Measurements from ENCODE around the gene TTC31. TPM values are rescaled to one million over a fixed set of nuclear protein-coding genes. Genes with fewer than 3 reads are reported as not detected.
A peak's percentile ranks its signal among the peaks of the same experiment; 100 is the strongest.

TTC31 gene
- total RNA-seq, 3 donors from 2014 or later = 27.2 to 34.1 (median 30.9) TPM

DNA sequence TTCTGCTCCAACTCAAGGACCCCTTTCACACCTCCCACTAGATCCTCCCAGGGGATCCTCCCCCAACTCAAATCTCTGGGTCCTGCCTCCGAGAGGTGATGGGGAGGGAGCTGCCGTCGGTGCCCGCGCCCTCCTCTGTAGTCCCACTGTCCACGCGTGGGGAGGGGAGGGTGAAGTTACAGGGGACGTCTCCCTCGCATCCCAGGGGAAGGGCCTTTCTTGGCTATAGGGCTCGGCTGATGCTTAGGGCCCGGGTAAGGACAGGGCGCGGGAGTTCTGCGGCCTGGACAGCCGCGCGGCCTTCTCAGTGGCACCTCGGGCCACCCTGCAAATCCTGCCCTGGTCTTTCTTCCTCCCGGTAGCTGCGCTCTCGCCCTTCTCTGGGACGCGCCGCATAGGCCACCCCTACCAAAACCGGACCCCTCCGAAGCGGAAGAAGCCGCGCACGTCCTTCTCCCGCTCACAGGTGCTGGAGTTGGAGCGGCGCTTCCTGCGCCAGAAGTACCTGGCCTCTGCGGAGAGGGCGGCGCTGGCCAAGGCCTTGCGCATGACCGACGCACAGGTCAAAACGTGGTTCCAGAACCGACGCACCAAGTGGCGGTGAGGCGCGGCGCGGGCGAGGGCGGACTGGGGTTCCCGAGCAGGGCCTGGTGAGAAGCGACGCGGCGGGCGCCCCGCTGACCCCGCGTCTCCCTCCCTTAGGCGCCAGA lies 32.5 kb downstream of the TTC31 start:
- Histone ChIP-seq H3K36me3 (ENCODE audit: low read depth) (no peaks in the 10 kb centered on the region), H3K9me3 (no peaks in the 10 kb centered on the region), H3K4me1 (ENCODE audit: low read depth) (peaks cover 27% of the 10 kb centered on the region), H3K4me3 (no peak overlapping the region)
- ATAC-seq (peak; percentile 59), DNase-seq (peak in 1 of 3 donors; percentile 56)
- intact Hi-C loops (cut with DNase I, micrococcal nuclease) = no loop called here
- TF ChIP-seq, protein P1, sequence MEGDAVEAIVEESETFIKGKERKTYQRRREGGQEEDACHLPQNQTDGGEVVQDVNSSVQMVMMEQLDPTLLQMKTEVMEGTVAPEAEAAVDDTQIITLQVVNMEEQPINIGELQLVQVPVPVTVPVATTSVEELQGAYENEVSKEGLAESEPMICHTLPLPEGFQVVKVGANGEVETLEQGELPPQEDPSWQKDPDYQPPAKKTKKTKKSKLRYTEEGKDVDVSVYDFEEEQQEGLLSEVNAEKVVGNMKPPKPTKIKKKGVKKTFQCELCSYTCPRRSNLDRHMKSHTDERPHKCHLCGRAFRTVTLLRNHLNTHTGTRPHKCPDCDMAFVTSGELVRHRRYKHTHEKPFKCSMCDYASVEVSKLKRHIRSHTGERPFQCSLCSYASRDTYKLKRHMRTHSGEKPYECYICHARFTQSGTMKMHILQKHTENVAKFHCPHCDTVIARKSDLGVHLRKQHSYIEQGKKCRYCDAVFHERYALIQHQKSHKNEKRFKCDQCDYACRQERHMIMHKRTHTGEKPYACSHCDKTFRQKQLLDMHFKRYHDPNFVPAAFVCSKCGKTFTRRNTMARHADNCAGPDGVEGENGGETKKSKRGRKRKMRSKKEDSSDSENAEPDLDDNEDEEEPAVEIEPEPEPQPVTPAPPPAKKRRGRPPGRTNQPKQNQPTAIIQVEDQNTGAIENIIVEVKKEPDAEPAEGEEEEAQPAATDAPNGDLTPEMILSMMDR (IDR thresholded peaks at IDR 0.05) = no peak

DNA sequence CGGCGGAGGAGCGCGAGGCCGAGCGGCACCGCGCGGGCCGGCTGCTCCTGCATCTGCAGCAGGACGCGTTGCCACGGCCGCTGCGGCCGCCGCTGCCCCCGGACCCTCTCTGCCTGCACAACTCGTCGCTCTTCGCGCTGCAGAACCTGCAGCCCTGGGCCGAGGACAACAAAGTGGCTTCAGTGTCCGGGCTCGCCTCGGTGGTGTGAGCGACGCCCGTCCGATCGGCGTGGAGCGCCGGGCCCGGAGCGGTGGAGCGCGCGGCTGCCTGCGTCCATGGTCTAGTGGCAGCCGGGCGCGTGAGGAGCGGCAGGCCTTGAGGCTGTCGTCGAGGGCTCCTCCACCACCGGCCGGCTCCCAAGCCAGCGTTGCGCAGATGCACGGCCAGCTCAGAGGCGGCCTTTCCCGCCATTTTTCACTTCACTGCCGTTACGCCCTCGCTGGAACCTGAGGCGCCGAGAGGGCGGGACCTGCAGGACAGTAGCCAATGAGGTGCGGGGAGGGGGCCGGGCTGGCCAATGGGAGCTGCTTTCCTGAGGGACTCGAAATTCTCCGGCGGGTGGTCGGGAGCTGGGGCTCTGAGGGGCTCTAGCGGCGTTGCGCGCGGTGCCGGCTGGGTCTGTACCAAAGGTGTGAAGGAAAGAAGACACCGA lies 33.2 kb downstream of the TTC31 start:
- Histone ChIP-seq H3K4me3 (no peak overlapping the region), H3K9me3 (no peaks in the 10 kb centered on the region), H3K4me1 (ENCODE audit: low read depth) (peaks cover 27% of the 10 kb centered on the region), H3K36me3 (ENCODE audit: low read depth) (no peaks in the 10 kb centered on the region)
- DNase-seq (peak; percentile 74 to 80 (median 76)), ATAC-seq (peak; percentile 71)
- intact Hi-C loops (cut with DNase I, micrococcal nuclease) = no loop called here
- TF ChIP-seq, protein P1 (IDR thresholded peaks at IDR 0.05) = no peak

DNA sequence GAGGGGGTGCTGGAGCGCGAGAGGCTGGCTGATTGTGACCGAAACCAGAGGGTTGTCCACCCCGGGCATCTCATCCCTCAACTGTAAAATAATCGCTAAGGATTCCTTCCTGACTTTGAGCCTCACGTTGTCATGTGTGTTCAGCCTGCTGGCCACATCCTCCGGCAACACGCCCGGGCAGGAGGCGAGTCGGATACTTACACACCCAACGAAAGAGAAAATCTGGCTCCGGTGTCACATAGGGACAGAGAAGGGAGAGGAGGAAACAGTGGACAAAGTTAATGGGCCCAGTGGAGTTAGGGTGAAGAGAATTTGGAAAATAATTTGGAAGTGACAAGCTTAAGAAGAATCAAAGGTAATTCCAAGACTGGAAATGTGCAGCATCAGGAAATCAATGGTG lies 33.8 kb downstream of the TTC31 start:
- Histone ChIP-seq H3K36me3 (ENCODE audit: low read depth) (no peaks in the 10 kb centered on the region), H3K9me3 (no peaks in the 10 kb centered on the region), H3K4me1 (ENCODE audit: low read depth) (peaks cover 27% of the 10 kb centered on the region), H3K4me3 (no peak overlapping the region)
- ATAC-seq (no peak), DNase-seq (no peak)
- intact Hi-C loops (cut with DNase I, micrococcal nuclease) = no loop called here
- TF ChIP-seq, protein P1 (IDR thresholded peaks at IDR 0.05) = no peak

DNA sequence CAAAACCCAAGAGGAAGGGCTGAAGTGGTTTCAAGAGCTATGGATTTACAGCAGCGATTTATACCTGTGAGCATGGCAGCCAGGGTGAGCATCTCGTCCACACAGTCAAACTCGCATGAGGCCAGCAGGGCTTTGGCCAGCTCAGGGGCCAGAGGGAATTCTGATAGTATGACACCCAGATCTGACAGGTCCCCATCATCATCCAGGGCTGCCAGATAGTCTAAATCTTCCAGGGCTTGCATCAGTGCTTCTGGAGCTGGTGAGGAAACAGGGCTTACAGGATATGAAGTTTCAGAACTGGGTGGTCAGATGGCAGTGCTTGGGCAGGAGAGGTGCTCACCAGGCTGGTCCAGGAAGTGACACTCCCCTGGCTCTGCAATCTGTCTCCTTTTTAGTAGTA lies 39.6 kb downstream of the TTC31 start:
- TF ChIP-seq, protein P1 (IDR thresholded peaks at IDR 0.05) = no peak
- H3K4me1 ChIP-seq (ENCODE audit: low read depth) = no peaks in the 10 kb centered on the region
- intact Hi-C loops (cut with DNase I, micrococcal nuclease) = no loop called here
- no peaks in the 10 kb centered on the region for H3K36me3 ChIP-seq (ENCODE audit: low read depth)
- H3K9me3 ChIP-seq = no peaks in the 10 kb centered on the region
- H3K4me3 ChIP-seq = no peak overlapping the region
- no peak for ATAC-seq
- no peak for DNase-seq

DNA sequence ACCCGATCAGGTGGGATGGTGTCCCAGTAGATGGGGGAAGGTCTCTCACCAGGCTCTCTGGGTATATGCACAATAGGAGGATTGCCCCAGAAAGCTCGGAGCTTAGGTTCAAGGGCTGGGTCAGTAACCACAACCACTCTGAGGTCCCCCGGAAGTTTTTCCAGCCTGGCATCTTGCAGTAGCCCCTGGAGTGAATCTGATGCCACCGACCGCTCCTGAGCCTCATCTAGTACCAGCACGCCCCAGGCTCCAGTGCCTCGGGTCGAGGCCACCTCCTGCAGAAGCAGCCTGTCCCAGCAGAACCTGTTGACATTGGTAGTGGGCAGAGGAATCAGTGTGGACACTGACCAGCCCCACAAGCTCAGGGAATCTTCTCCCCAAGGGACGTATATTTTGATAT lies 41.1 kb downstream of the TTC31 start:
- TF ChIP-seq, protein P1 (IDR thresholded peaks at IDR 0.05) = no peak
- H3K9me3 ChIP-seq = no peaks in the 10 kb centered on the region

More for the DNA sequence above, 41.1 kb downstream of the TTC31 start:
- Histone ChIP-seq H3K4me3 (no peak overlapping the region), H3K36me3 (ENCODE audit: low read depth) (no peaks in the 10 kb centered on the region), H3K4me1 (ENCODE audit: low read depth) (peaks cover 11% of the 10 kb centered on the region)
- intact Hi-C loops (cut with DNase I, micrococcal nuclease) = no loop called here
- ATAC-seq (no peak), DNase-seq (no peak)

Measured in mucosa of descending colon (tissue), 3 donors.